ENCODE results near the gene PGAM2. TPM values are rescaled to one million over a fixed set of nuclear protein-coding genes. Genes with fewer than 3 reads are reported as not detected.

The PGAM2 gene
- total and polyA plus RNA-seq, 2 of the 13 experiments (the other 11 are each of a cell fraction or from before 2014, with no cell fraction given): 0.22 TPM; not detected in 1

GRCh38 chr7:44094365-44094764 lies 29.0 kb upstream of the PGAM2 start:
- no peaks in the 10 kb centered on the region for H3K9me3 ChIP-seq (ENCODE audit: low read length)
- in situ Hi-C loops (cut with HindIII; ENCODE audit: extremely low pct_ligation_motif_present, low pct_unique_long_range_greater_than_20kb) (no loop called here), intact Hi-C loops (cut with micrococcal nuclease; ENCODE audit: unreplicated experiment) (no loop called here)
- no peak overlapping the region for H3K4me3 ChIP-seq (replicated peaks in 1 of 3; ENCODE audit: insufficient read depth in 1 of 3, low read depth in 2 of 3, low read length in 3 of 3)
- FAIRE-seq: no peak
- POLR2A ChIA-PET: no interaction called here
- 13% methylated on average over 2 of the region's 2 CpGs for WGBS (ENCODE audit: low lambda C conversion rate)
- no peak for DNase-seq (ENCODE audit: low spot score)
- H3K4me2 ChIP-seq (ENCODE audit: low read depth, low read length): no peak overlapping the region
- H3K79me2 ChIP-seq (ENCODE audit: insufficient read depth, low read length): no peaks in the 10 kb centered on the region
- H3K27me3 ChIP-seq (ENCODE audit: control insufficient read depth in 1 of 2, insufficient read depth in 2 of 2, low read length in 2 of 2): peaks cover 0 to 2% of the 10 kb centered on the region in 2 experiments; a peak in 2 of 5 replicates
- no peaks in the 10 kb centered on the region for H4K20me1 ChIP-seq (ENCODE audit: insufficient read depth, low read length)
- BruUV-seq (replicated peaks): no TSS peak
- no peak overlapping the region for H3K9ac ChIP-seq (ENCODE audit: insufficient read depth, low read depth, low read length)
- CTCF ChIA-PET (ENCODE audit: low intra/inter-chr PET ratio, low total read pairs): no interaction called here
- H3K27ac ChIP-seq (ENCODE audit: extremely low read length, insufficient read depth, low read length): no peak overlapping the region
- peaks cover 50% of the 10 kb centered on the region for H3K4me1 ChIP-seq (ENCODE audit: insufficient read depth, low read length)
- no peak for ATAC-seq
- no peak for TF ChIP-seq ATF7 (IDR thresholded peaks at IDR 0.05)
- no peak for TF ChIP-seq ATF7 (CRISPR knock-in tag; IDR thresholded peaks at IDR 0.05)
- no peak for TF ChIP-seq ZNF598 (CRISPR knock-in tag; IDR thresholded peaks at IDR 0.05; ENCODE audit: borderline replicate concordance)
- TF ChIP-seq HIVEP1 (CRISPR knock-in tag; IDR thresholded peaks at IDR 0.05): no peak
- TF ChIP-seq ZNF816 (CRISPR knock-in tag; IDR thresholded peaks at IDR 0.05; ENCODE audit: borderline replicate concordance): no peak
- TF ChIP-seq ZNF564 (CRISPR knock-in tag; IDR thresholded peaks at IDR 0.05): no peak
- TF ChIP-seq JUN (CRISPR knock-in tag; IDR thresholded peaks at IDR 0.05): no peak
- no peak for TF ChIP-seq ZSCAN29 (CRISPR knock-in tag; conservative IDR thresholded peaks at IDR 0.05)
- no peak for TF ChIP-seq NFKB2 (CRISPR knock-in tag; IDR thresholded peaks at IDR 0.05; ENCODE audit: borderline replicate concordance)
- no peak for TF ChIP-seq IKZF4 (CRISPR knock-in tag; IDR thresholded peaks at IDR 0.05; ENCODE audit: borderline replicate concordance, low read depth, not compliant biosample characterization)
- no peak for TF ChIP-seq NRL (CRISPR knock-in tag; IDR thresholded peaks at IDR 0.05; ENCODE audit: borderline replicate concordance)
- TF ChIP-seq ZNF207 (IDR thresholded peaks at IDR 0.05; ENCODE audit: borderline replicate concordance): no peak
- no peak for TF ChIP-seq DNMT1 (CRISPR knock-in tag; IDR thresholded peaks at IDR 0.05)
- no peak for TF ChIP-seq GFI1 (CRISPR knock-in tag; IDR thresholded peaks at IDR 0.05; ENCODE audit: borderline replicate concordance)
- TF ChIP-seq FIP1L1 (IDR thresholded peaks at IDR 0.05; ENCODE audit: borderline replicate concordance, insufficient read depth, low read depth, low read length): no peak
- no peak for TF ChIP-seq ZNF547 (CRISPR knock-in tag; IDR thresholded peaks at IDR 0.05)
- no peak for TF ChIP-seq ZIK1 (CRISPR knock-in tag; IDR thresholded peaks at IDR 0.05; ENCODE audit: borderline replicate concordance, low read depth)
- no peak for TF ChIP-seq GATA4 (IDR thresholded peaks at IDR 0.05; ENCODE audit: borderline replicate concordance, low read depth)
- no peak for TF ChIP-seq DRAP1 (CRISPR knock-in tag; IDR thresholded peaks at IDR 0.05)
- TF ChIP-seq ZNF484 (CRISPR knock-in tag; IDR thresholded peaks at IDR 0.05; ENCODE audit: borderline replicate concordance, low read depth): no peak
- no peak for TF ChIP-seq ZFYVE20 (CRISPR knock-in tag; IDR thresholded peaks at IDR 0.05; ENCODE audit: borderline replicate concordance, low read depth)
- H3K36me3 ChIP-seq (replicated peaks in 1 of 2; ENCODE audit: control insufficient read depth in 1 of 2, insufficient read depth in 2 of 2, low read length in 2 of 2): no peaks in the 10 kb centered on the region
- no peak overlapping the region for H2AFZ ChIP-seq (ENCODE audit: low read length)

Data from HepG2 (cell line).